Right atrium auricular region (tissue), 2 donors: ENCODE measurements around the gene POLR1D. TPM values are rescaled to one million over a fixed set of nuclear protein-coding genes. Genes with fewer than 3 reads are reported as not detected.

ENCODE experiments used
- DNase-seq: peaks from one replicate; pipeline ENCODE4 v3.0.0-alpha.2; 2019; ENCODE audit warnings: low spot score
- H3K27ac ChIP-seq, 2 donors: fragments of 200-600 bp; sonication (generic); 1 replicate in 1 of 2; 2 replicates in 1 of 2; pipeline ENCODE4 v1.5.1; 2016 to 2019
- H3K27me3 ChIP-seq, 2 donors: fragments of 200-600 bp; sonication (generic); one replicate each; pipeline versions ENCODE4 v1.5.1 to v1.6.0; 2017 to 2019
- H3K36me3 ChIP-seq: fragments of 200-600 bp; sonication (generic); one replicate; pipeline ENCODE4 v1.5.1; 2016
- H3K4me1 ChIP-seq, 2 donors: fragments of 200-600 bp; sonication (generic); one replicate each; pipeline versions ENCODE4 v1.5.1 to v1.6.0; 2017 to 2019
- H3K4me3 ChIP-seq, 2 donors: fragments of 200-600 bp; sonication (generic); 1 replicate in 1 of 2; 2 replicates in 1 of 2; pipeline ENCODE4 v1.5.1; 2017 to 2019; ENCODE audit warnings: mild to moderate bottlenecking in 1 of 2, moderate library complexity in 1 of 2
- H3K9me3 ChIP-seq, 2 donors: fragments of 200-600 bp; sonication (generic); one replicate each; pipeline ENCODE4 v1.5.1; 2019
- CTCF ChIP-seq, 2 donors: fragments of 200-600 bp; sonication (generic); IDR thresholded peaks; one replicate each; pipeline ENCODE4 v1.5.1; 2019; ENCODE audit warnings: antibody characterized with exemption in 2 of 2
- total RNA-seq, 2 donors: library from RNA; depleted of rRNA; stranded (reverse); fragments of >200 nt; gene quantifications; one replicate each; pipeline ENCODE4 v1.1.0, GENCODE V29; 2016

POLR1D gene
- total RNA-seq, 2 donors from 2014 or later, result 75.6 to 89.3 TPM

DNA sequence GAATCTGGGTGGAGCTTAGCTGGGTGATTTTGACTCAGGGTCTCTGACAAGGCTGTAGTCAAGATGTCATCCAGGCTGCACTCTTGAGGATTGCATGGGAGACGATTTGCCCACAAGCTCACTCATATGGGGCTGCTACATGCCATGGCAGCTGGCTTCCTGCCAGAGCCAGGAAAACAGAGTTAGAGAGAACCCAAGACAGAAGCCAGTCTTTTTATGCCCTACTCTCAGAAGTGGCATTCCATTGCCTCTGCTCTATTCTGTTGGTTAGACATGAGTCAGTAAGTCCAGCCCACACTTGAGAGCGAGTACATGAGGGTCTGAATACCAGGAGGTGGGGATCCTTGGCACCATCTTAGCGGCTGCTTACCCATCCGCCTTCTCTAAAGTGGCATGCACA, 9.5 kb downstream of the POLR1D start:
- Histone ChIP-seq H3K9me3 (no peaks in the 10 kb centered on the region), H3K4me3 (no peak overlapping the region), H3K27me3 (no peaks in the 10 kb centered on the region), H3K4me1 (no peaks in the 10 kb centered on the region), H3K27ac (no peak overlapping the region), H3K36me3 (no peaks in the 10 kb centered on the region)
- no peak for DNase-seq
- no peak for TF ChIP-seq CTCF (IDR thresholded peaks at IDR 0.05)

DNA sequence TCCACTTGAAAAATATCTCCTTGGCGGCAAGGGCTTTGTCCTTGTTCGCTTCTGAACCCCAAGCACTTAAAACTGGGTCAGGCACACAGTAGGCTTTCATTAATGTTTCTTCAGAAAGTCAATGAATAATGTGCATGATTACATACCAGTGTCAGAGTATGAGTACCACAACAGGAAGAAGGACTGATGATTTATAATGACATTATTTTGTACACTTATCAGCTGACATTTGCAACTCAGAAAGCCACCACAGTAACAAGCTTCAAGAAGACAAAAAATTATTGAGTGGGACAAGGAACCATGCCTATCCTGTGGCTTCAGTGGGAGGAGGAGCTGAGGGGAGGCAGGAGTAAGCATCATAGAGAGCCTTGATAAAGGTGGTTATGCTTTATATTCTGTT, 10.0 kb downstream of the POLR1D start:
- peaks cover 0 to 4% of the 10 kb centered on the region in 2 donors for H3K4me1 ChIP-seq
- no peaks in the 10 kb centered on the region for H3K9me3 ChIP-seq
- DNase-seq, result no peak
- no peak for TF ChIP-seq CTCF (IDR thresholded peaks at IDR 0.05)
- H3K27me3 ChIP-seq, result no peaks in the 10 kb centered on the region
- no peak overlapping the region for H3K4me3 ChIP-seq
- H3K27ac ChIP-seq, result no peak overlapping the region
- no peaks in the 10 kb centered on the region for H3K36me3 ChIP-seq

- no peaks in the 10 kb centered on the region for H3K36me3 ChIP-seq
- no peaks in the 10 kb centered on the region for H3K27me3 ChIP-seq
- H3K4me3 ChIP-seq, result no peak overlapping the region
- H3K27ac ChIP-seq, result no peak overlapping the region
- peaks cover 0 to 10% of the 10 kb centered on the region in 2 donors for H3K4me1 ChIP-seq
- no peak for TF ChIP-seq CTCF (IDR thresholded peaks at IDR 0.05)
- no peaks in the 10 kb centered on the region for H3K9me3 ChIP-seq
- DNase-seq, result no peak
Measured at GRCh38 chr13:27632214-27632613, 10.5 kb downstream of the POLR1D start.

- no peaks in the 10 kb centered on the region for H3K27me3 ChIP-seq
- no peak overlapping the region for H3K4me3 ChIP-seq
- no peak for DNase-seq
- no peak overlapping the region for H3K27ac ChIP-seq
- H3K9me3 ChIP-seq, result no peaks in the 10 kb centered on the region
- H3K36me3 ChIP-seq, result no peaks in the 10 kb centered on the region
- no peak for TF ChIP-seq CTCF (IDR thresholded peaks at IDR 0.05)
- H3K4me1 ChIP-seq, result peaks cover 0 to 10% of the 10 kb centered on the region in 2 donors
Measured at GRCh38 chr13:27632648-27633047, 11.0 kb downstream of the POLR1D start.

DNA sequence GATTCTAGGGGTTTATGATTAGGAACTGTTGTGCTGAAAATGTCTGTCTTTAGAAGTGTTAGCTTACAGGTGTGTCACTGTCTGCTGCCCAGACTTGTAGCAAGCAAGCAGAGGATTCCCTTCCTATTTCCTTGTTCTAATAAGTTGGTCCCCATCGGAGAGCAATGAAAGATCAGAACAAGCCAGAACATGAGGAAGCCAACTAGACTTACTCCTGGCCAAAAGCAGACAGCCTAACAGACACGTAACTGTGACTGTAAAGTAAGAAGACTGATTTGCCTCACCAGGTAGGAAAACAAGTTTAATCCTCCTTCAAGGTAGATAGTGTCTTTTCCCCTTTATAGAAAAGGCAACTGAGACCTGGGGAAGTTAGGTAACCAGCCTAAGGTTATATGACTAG, 12.5 kb downstream of the POLR1D start:
- no peaks in the 10 kb centered on the region for H3K27me3 ChIP-seq
- H3K4me1 ChIP-seq, result peaks cover 0 to 25% of the 10 kb centered on the region in 2 donors
- DNase-seq, result no peak
- H3K9me3 ChIP-seq, result no peaks in the 10 kb centered on the region
- no peak overlapping the region for H3K4me3 ChIP-seq
- no peak overlapping the region for H3K27ac ChIP-seq
- TF ChIP-seq CTCF (IDR thresholded peaks at IDR 0.05), result no peak
- no peaks in the 10 kb centered on the region for H3K36me3 ChIP-seq

DNA sequence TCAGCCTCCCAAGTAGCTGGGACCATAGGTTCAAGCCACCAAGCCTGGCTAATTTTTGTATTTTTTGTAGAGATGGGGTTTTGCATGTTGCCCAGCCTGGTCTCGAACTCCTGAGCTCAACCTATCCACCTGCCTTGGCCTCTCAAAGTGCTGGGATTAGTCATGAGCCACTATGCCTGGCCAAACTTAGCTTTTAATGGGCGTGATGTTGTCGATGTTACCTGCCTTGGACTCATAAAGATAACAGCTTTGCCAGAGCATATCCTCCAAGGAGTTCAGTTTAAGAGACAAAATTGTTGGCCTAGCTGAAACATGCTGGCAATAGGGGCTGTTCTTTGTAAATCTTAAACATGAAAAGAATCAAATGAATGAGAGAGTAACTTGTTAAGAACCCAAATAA, 13.1 kb downstream of the POLR1D start:
- no peaks in the 10 kb centered on the region for H3K36me3 ChIP-seq
- no peak overlapping the region for H3K27ac ChIP-seq
- H3K4me1 ChIP-seq, result peaks cover 0 to 30% of the 10 kb centered on the region in 2 donors
- H3K9me3 ChIP-seq, result no peaks in the 10 kb centered on the region
- DNase-seq, result no peak
- no peak for TF ChIP-seq CTCF (IDR thresholded peaks at IDR 0.05)
- H3K27me3 ChIP-seq, result no peaks in the 10 kb centered on the region
- no peak overlapping the region for H3K4me3 ChIP-seq
